ENCODE measurements around the gene CNKSR3.

CNKSR3 gene

GRCh38 chr6:154432533-154433476 is 77.7 kb downstream of the CNKSR3 start:
- Histone ChIP-seq H3K9ac (ENCODE audit: low read length) (no peak overlapping the region), H3K36me3 (ENCODE audit: control insufficient read depth, insufficient read depth, low read length) (peaks cover 4% of the 10 kb centered on the region; the same call in 1 of the 2 replicates), H3K27me3 (ENCODE audit: control insufficient read depth, insufficient read depth, low read length) (no peaks in the 10 kb centered on the region), H3K4me3 (ENCODE audit: low read depth, low read length) (no peak overlapping the region), H3K27ac (ENCODE audit: low read depth, low read length) (no peak overlapping the region; the same call in 1 of the 2 replicates), H3K4me1 (ENCODE audit: control insufficient read depth, insufficient read depth, low read length) (peaks cover 8% of the 10 kb centered on the region; the same call in 1 of the 2 replicates), H3K9me3 (ENCODE audit: control insufficient read depth, insufficient read depth, low read depth, low read length) (peaks cover 4% of the 10 kb centered on the region; the same call in 1 of the 2 replicates)

DNA sequence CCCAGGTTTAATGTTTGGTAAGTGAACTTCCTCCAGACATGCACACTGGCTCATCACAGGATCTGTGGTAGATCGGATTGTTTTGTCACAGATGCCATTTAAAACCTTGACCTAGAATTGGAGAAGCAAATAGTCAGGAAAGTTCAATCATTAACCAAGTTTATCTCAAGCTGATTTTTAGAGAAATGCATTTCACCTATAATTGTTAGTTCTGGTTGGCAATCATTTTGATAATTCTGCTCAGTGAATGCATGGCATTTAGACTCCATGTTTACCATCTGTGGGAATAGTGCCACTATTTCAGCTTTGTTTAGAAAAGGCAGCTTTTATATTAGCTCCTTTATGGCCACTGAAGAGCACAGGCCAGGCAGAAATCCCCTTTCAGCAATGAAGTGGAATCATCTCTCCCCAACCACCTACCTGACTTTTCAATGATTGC is 80.0 kb downstream of the CNKSR3 start:
- no peak overlapping the region for H3K27ac ChIP-seq (ENCODE audit: low read depth, low read length)
- no peaks in the 10 kb centered on the region for H3K27me3 ChIP-seq (ENCODE audit: control insufficient read depth, insufficient read depth, low read length)
- H3K9ac ChIP-seq (ENCODE audit: low read length), result no peak overlapping the region
- H3K9me3 ChIP-seq (ENCODE audit: control insufficient read depth, insufficient read depth, low read depth, low read length), result peaks cover 4% of the 10 kb centered on the region; the same call in 1 of the 2 replicates
- peaks cover 8% of the 10 kb centered on the region; the same call in 1 of the 2 replicates for H3K4me1 ChIP-seq (ENCODE audit: control insufficient read depth, insufficient read depth, low read length)
- peaks cover 4% of the 10 kb centered on the region; the same call in 1 of the 2 replicates for H3K36me3 ChIP-seq (ENCODE audit: control insufficient read depth, insufficient read depth, low read length)
- H3K4me3 ChIP-seq (ENCODE audit: low read depth, low read length), result no peak overlapping the region

DNA sequence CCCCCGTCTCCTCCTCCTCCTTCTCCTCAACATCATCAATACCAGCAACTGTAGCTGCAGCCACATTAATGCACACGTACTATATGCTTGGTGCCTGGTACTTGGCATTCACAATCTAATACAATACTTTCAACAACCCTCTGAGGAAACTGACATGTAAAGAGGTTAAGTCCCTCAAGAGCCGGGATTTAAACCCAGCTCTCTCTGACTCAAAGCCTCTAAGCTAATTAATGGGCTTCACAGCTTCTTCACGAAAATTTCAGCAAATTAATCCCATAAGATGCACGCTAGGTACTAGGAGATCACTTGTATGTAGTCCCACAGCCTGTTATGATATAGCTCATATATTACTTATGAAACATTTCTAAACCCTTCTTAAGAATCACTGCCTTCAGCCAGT is 80.8 kb downstream of the CNKSR3 start:
- Histone ChIP-seq H3K27ac (ENCODE audit: low read depth, low read length) (no peak overlapping the region), H3K4me1 (ENCODE audit: control insufficient read depth, insufficient read depth, low read length) (peaks cover 8% of the 10 kb centered on the region; the same call in 1 of the 2 replicates), H3K9me3 (ENCODE audit: control insufficient read depth, insufficient read depth, low read depth, low read length) (peaks cover 4% of the 10 kb centered on the region; the same call in 1 of the 2 replicates), H3K4me3 (ENCODE audit: low read depth, low read length) (no peak overlapping the region), H3K9ac (ENCODE audit: low read length) (no peak overlapping the region), H3K27me3 (ENCODE audit: control insufficient read depth, insufficient read depth, low read length) (no peaks in the 10 kb centered on the region), H3K36me3 (ENCODE audit: control insufficient read depth, insufficient read depth, low read length) (peaks cover 4% of the 10 kb centered on the region; the same call in 1 of the 2 replicates)

DNA sequence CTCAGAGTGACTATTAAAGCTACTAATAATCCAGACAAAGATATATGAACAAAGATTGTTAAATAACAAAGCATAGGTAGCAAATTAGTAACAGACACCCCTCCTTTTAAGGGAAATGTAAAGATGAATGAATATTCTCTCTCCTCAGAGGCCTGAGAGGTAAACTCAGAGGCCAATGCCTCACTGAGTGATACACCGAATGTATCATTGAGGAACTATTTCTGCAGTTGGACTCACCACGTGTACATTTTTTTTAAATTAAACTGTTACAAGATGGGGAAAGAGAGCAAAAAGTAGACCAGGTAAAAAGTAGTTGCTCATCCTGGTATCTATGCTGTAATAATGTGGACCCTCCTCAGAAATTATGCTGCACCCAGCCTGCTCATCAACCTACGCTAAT is 81.6 kb downstream of the CNKSR3 start:
- peaks cover 4% of the 10 kb centered on the region; the same call in 1 of the 2 replicates for H3K9me3 ChIP-seq (ENCODE audit: control insufficient read depth, insufficient read depth, low read depth, low read length)
- peaks cover 4% of the 10 kb centered on the region; the same call in 1 of the 2 replicates for H3K36me3 ChIP-seq (ENCODE audit: control insufficient read depth, insufficient read depth, low read length)
- no peak overlapping the region for H3K27ac ChIP-seq (ENCODE audit: low read depth, low read length)
- no peak overlapping the region for H3K4me3 ChIP-seq (ENCODE audit: low read depth, low read length)
- H3K27me3 ChIP-seq (ENCODE audit: control insufficient read depth, insufficient read depth, low read length), result no peaks in the 10 kb centered on the region
- no peak overlapping the region for H3K9ac ChIP-seq (ENCODE audit: low read length)
- H3K4me1 ChIP-seq (ENCODE audit: control insufficient read depth, insufficient read depth, low read length), result peaks cover 6% of the 10 kb centered on the region; the same call in 1 of the 2 replicates

- Histone ChIP-seq H3K4me3 (ENCODE audit: low read depth, low read length) (no peak overlapping the region), H3K27me3 (ENCODE audit: control insufficient read depth, insufficient read depth, low read length) (no peaks in the 10 kb centered on the region), H3K9me3 (ENCODE audit: control insufficient read depth, insufficient read depth, low read depth, low read length) (peaks cover 4% of the 10 kb centered on the region; the same call in 1 of the 2 replicates), H3K27ac (ENCODE audit: low read depth, low read length) (no peak overlapping the region), H3K9ac (ENCODE audit: low read length) (no peak overlapping the region), H3K36me3 (ENCODE audit: control insufficient read depth, insufficient read depth, low read length) (peaks cover 4% of the 10 kb centered on the region; the same call in 1 of the 2 replicates), H3K4me1 (ENCODE audit: control insufficient read depth, insufficient read depth, low read length) (no peaks in the 10 kb centered on the region)
Observed at GRCh38 chr6:154427446-154427845, 83.0 kb downstream of the CNKSR3 start.

- Histone ChIP-seq H3K4me1 (ENCODE audit: control insufficient read depth, insufficient read depth, low read length) (no peaks in the 10 kb centered on the region), H3K4me3 (ENCODE audit: low read depth, low read length) (no peak overlapping the region), H3K27ac (ENCODE audit: low read depth, low read length) (no peak overlapping the region), H3K27me3 (ENCODE audit: control insufficient read depth, insufficient read depth, low read length) (no peaks in the 10 kb centered on the region), H3K9ac (ENCODE audit: low read length) (no peak overlapping the region), H3K36me3 (ENCODE audit: control insufficient read depth, insufficient read depth, low read length) (peaks cover under 1% of the 10 kb centered on the region; the same call in 1 of the 2 replicates), H3K9me3 (ENCODE audit: control insufficient read depth, insufficient read depth, low read depth, low read length) (peaks cover 2% of the 10 kb centered on the region; the same call in 1 of the 2 replicates)
Observed at GRCh38 chr6:154426997-154427396, 83.5 kb downstream of the CNKSR3 start.

GRCh38 chr6:154425034-154425433 is 85.5 kb downstream of the CNKSR3 start:
- Histone ChIP-seq H3K27ac (ENCODE audit: low read depth, low read length) (no peak overlapping the region), H3K36me3 (ENCODE audit: control insufficient read depth, insufficient read depth, low read length) (no peaks in the 10 kb centered on the region; the same call in 1 of the 2 replicates), H3K4me3 (ENCODE audit: low read depth, low read length) (no peak overlapping the region), H3K4me1 (ENCODE audit: control insufficient read depth, insufficient read depth, low read length) (no peaks in the 10 kb centered on the region), H3K9me3 (ENCODE audit: control insufficient read depth, insufficient read depth, low read depth, low read length) (no peaks in the 10 kb centered on the region), H3K27me3 (ENCODE audit: control insufficient read depth, insufficient read depth, low read length) (no peaks in the 10 kb centered on the region), H3K9ac (ENCODE audit: low read length) (no peak overlapping the region)

DNA sequence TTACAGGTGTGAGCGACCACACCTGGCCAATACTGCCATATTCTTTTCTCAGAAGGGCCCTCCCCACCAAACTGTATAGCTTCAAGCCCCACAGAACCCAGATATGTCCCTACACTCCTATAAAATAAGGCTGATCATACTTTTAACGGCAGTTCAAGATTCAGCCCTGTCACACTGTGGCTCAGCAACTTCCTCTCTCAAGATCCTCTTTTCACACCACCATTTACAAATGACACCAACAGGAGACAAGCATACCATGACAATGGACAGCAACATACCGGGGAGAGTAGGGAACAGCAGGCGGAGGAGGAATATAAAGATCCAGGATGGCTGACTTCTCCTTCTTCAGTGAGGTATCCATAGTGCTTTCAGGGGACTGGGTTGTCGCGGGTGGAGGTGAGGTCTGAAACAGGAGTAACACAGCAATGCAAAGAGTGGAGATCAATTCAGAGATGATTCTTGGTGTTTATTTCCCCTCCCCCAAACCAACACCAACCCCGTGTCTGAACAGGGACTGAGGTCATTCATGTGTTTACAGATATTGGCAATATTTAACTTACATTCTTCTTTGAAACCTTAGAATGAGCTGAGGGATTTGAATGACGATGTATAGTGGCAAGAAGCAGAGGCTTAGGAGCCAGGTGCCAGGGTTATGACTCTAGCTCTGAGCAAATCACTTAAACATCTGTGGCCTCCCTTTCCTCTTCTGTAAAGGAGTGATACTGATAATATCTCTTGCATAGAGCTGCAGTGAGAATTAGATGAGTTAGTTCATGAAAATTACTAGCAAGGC is 96.3 kb downstream of the CNKSR3 start:
- H3K4me1 ChIP-seq (ENCODE audit: control insufficient read depth, insufficient read depth, low read length), result peaks cover 17% of the 10 kb centered on the region
- no peaks in the 10 kb centered on the region for H3K27me3 ChIP-seq (ENCODE audit: control insufficient read depth, insufficient read depth, low read length)
- no peak overlapping the region for H3K9ac ChIP-seq (ENCODE audit: low read length)
- H3K9me3 ChIP-seq (ENCODE audit: control insufficient read depth, insufficient read depth, low read depth, low read length), result no peaks in the 10 kb centered on the region
- no peaks in the 10 kb centered on the region; the same call in 1 of the 2 replicates for H3K36me3 ChIP-seq (ENCODE audit: control insufficient read depth, insufficient read depth, low read length)
- H3K27ac ChIP-seq (ENCODE audit: low read depth, low read length), result no peak overlapping the region
- no peak overlapping the region for H3K4me3 ChIP-seq (ENCODE audit: low read depth, low read length)

DNA sequence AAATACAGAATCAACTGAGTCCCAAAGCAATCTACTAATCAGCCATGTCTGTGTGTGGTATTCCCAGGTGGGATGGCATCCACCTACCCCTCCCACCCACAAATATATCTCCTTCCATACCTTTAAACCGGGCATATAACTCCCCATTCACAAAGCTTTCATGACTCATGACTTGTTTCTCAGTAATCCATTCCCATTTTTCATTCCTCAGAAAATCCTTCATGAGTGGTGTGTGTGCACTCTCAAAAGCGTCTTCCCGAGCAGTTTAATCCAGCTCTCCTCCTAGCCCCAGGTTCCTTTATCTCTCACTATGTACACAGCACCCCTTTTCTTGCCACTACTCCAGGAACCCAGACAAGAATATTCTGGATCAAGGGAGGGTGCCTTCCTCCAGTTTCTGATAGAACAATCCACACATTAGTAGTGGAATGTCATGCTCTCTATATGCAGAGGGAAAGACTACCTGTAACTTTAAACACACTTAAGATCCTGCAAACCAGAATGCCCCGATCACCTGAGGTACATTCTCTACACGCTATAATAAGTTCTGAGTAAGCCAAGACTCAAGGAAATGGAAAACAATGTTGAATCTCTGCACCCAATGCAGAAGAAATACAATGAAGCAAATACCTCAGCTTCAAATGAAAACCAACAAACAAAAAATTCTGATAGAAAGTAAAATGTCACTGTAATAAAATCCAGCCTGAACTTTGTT is 98.2 kb downstream of the CNKSR3 start:
- Histone ChIP-seq H3K27ac (ENCODE audit: low read depth, low read length) (no peak overlapping the region), H3K4me1 (ENCODE audit: control insufficient read depth, insufficient read depth, low read length) (peaks cover 17% of the 10 kb centered on the region), H3K36me3 (ENCODE audit: control insufficient read depth, insufficient read depth, low read length) (no peaks in the 10 kb centered on the region; the same call in 1 of the 2 replicates), H3K4me3 (ENCODE audit: low read depth, low read length) (no peak overlapping the region), H3K9me3 (ENCODE audit: control insufficient read depth, insufficient read depth, low read depth, low read length) (no peaks in the 10 kb centered on the region), H3K9ac (ENCODE audit: low read length) (no peak overlapping the region), H3K27me3 (ENCODE audit: control insufficient read depth, insufficient read depth, low read length) (no peaks in the 10 kb centered on the region)

- Histone ChIP-seq H3K9ac (ENCODE audit: low read length) (no peak overlapping the region), H3K36me3 (ENCODE audit: control insufficient read depth, insufficient read depth, low read length) (no peaks in the 10 kb centered on the region; the same call in 1 of the 2 replicates), H3K27ac (ENCODE audit: low read depth, low read length) (no peak overlapping the region), H3K4me1 (ENCODE audit: control insufficient read depth, insufficient read depth, low read length) (peaks cover 17% of the 10 kb centered on the region), H3K4me3 (ENCODE audit: low read depth, low read length) (no peak overlapping the region), H3K27me3 (ENCODE audit: control insufficient read depth, insufficient read depth, low read length) (no peaks in the 10 kb centered on the region), H3K9me3 (ENCODE audit: control insufficient read depth, insufficient read depth, low read depth, low read length) (no peaks in the 10 kb centered on the region)
Observed at GRCh38 chr6:154411076-154411475, 99.4 kb downstream of the CNKSR3 start.
